Endothelial cell of umbilical vein (primary cell): Measurements from ENCODE around the gene FBXO44. TPM values are rescaled to one million over a fixed set of nuclear protein-coding genes. Genes with fewer than 3 reads are reported as not detected.

Source experiments
- BruUV-seq: library from RNA; stranded (reverse); fragments of 400-500 nt; replicated peaks from 2 replicates; lab custom pipeline; 2021; lab: Mats Ljungman, UMichigan
- CTCF ChIA-PET: fragments of 300-600, 350-600 bp; sonication (Branson Sonifier 250); formaldehyde crosslinking; loops from one replicate; lab custom pipeline; 2021; ENCODE audit warnings: antibody characterized with exemption, inconsistent platforms; lab: Charles Lee
- POLR2A ChIA-PET: fragments of 300-600, 350-600 bp; sonication (Branson Sonifier 250); formaldehyde crosslinking; loops from one replicate; lab custom pipeline; 2021; ENCODE audit warnings: antibody characterized with exemption, inconsistent platforms; lab: Charles Lee
- DNase-seq: peaks from one replicate; pipeline ENCODE4 v3.0.0-alpha.2; 2011; ENCODE audit warnings: low read depth, low spot score
- FAIRE-seq: peaks from 2 replicates; lab custom pipeline; 2011; peaks lifted over from hg19 to GRCh38; lab: Jason Lieb, UNC
- H2AFZ ChIP-seq: 2 replicates; pipeline ENCODE4 v1.6.0; 2012; ENCODE audit warnings: low read depth, low read length, control low read depth, inconsistent platforms
- H3K27ac ChIP-seq: 2 replicates; pipeline ENCODE4 v1.5.1; 2011; ENCODE audit warnings: low read depth, mild to moderate bottlenecking, control low read depth, low read length, moderate library complexity; ENCODE audit not compliant: insufficient read depth
- H3K27me3 ChIP-seq, 2 experiments: 2 replicates each; pipeline versions ENCODE4 v1.6.0 to v1.6.1; 2011; ENCODE audit warnings: low read length in 2 of 2, mixed read lengths in 1 of 2; ENCODE audit not compliant: control insufficient read depth in 2 of 2, insufficient read depth in 2 of 2
- H3K36me3 ChIP-seq, 2 experiments: 2 replicates in 1 of 2; 3 replicates in 1 of 2; pipeline ENCODE4 v1.5.1; 2011; ENCODE audit warnings: low read length in 2 of 2, mild to moderate bottlenecking in 1 of 2, moderate library complexity in 1 of 2; ENCODE audit not compliant: control insufficient read depth in 2 of 2, insufficient read depth in 2 of 2; ENCODE audit errors: extremely low read depth in 1 of 2
- H3K4me1 ChIP-seq: 3 replicates; pipeline ENCODE4 v1.5.1; 2011; ENCODE audit warnings: mild to moderate bottlenecking, low read length; ENCODE audit not compliant: control insufficient read depth, insufficient read depth; ENCODE audit errors: extremely low read depth
- H3K4me2 ChIP-seq: 2 replicates; pipeline ENCODE4 v1.6.1; 2011; ENCODE audit warnings: low read length, control low read depth, mixed read lengths; ENCODE audit not compliant: insufficient read depth
- H3K4me3 ChIP-seq, 3 experiments: fragments of 200-600 bp in 1 of 3; sonication (generic), shearing (Covaris generic) in 1 of 3; replicated peaks in 1 of 3; 2 replicates each; pipeline ENCODE4 v1.5.1; 2011 to 2016; ENCODE audit warnings: control low read depth in 3 of 3, low read length in 3 of 3, mild to moderate bottlenecking in 2 of 3, inconsistent platforms in 1 of 3, low read depth in 1 of 3, moderate library complexity in 1 of 3; ENCODE audit not compliant: insufficient read depth in 1 of 3
- H3K79me2 ChIP-seq: 2 replicates; pipeline ENCODE4 v1.6.0; 2012; ENCODE audit warnings: low read length, inconsistent platforms; ENCODE audit not compliant: control insufficient read depth, insufficient read depth
- H3K9ac ChIP-seq: replicated peaks from 2 replicates; pipeline ENCODE3; 2011; ENCODE audit warnings: low read length, control low read depth; ENCODE audit not compliant: insufficient read depth; ENCODE audit errors: extremely low read depth
- H3K9me1 ChIP-seq: replicated peaks from 3 replicates; pipeline ENCODE4 v1.6.0; 2011; ENCODE audit warnings: mild to moderate bottlenecking, low read length; ENCODE audit not compliant: control insufficient read depth, insufficient read depth; ENCODE audit errors: extremely low read depth
- H3K9me3 ChIP-seq: replicated peaks from 2 replicates; pipeline ENCODE4 v1.5.1; 2012; ENCODE audit warnings: low read length, inconsistent platforms; ENCODE audit not compliant: control insufficient read depth, insufficient read depth
- H4K20me1 ChIP-seq: replicated peaks from 2 replicates; pipeline ENCODE3; 2011; ENCODE audit warnings: mild to moderate bottlenecking, low read length; ENCODE audit not compliant: control insufficient read depth, insufficient read depth; ENCODE audit errors: extremely low read depth
- CTCF ChIP-seq, 2 donors: IDR thresholded peaks; 1 replicate in 1 of 2; 2 replicates in 1 of 2; pipeline ENCODE4 v1.5.1; 2011; ENCODE audit warnings: low read length in 2 of 2, mild to moderate bottlenecking in 2 of 2, moderate library complexity in 2 of 2, control low read depth in 1 of 2, inconsistent platforms in 1 of 2, low read depth in 1 of 2; ENCODE audit not compliant: insufficient read depth in 1 of 2; ENCODE audit errors: extremely low read depth in 1 of 2
- EZH2 ChIP-seq: IDR thresholded peaks from 2 replicates; pipeline ENCODE4 v1.6.1; 2012; ENCODE audit warnings: borderline replicate concordance, low read depth, mild to moderate bottlenecking, moderate library complexity, low read length, inconsistent platforms; ENCODE audit not compliant: severe bottlenecking
- FOS ChIP-seq: IDR thresholded peaks from 2 replicates; pipeline ENCODE4 v1.6.1; 2011; ENCODE audit warnings: mild to moderate bottlenecking, low read length, moderate library complexity, borderline replicate concordance; ENCODE audit not compliant: insufficient read depth
- GATA2 ChIP-seq: IDR thresholded peaks from 2 replicates; pipeline ENCODE4 v1.7.0; 2011; ENCODE audit warnings: low read depth, mild to moderate bottlenecking, moderate library complexity, mixed read lengths, low read length; ENCODE audit not compliant: insufficient read length, insufficient read depth
- JUN ChIP-seq: IDR thresholded peaks from 2 replicates; pipeline ENCODE4 v1.6.1; 2011; ENCODE audit warnings: borderline replicate concordance, low read depth; ENCODE audit not compliant: insufficient read length, insufficient read depth
- MAX ChIP-seq: IDR thresholded peaks from 2 replicates; pipeline ENCODE4 v1.6.1; 2011; ENCODE audit not compliant: insufficient read depth, insufficient read length
- MYC ChIP-seq: IDR thresholded peaks from one replicate; pipeline ENCODE4 v1.6.1; 2011; ENCODE audit warnings: mild to moderate bottlenecking, low read depth, low read length
- POLR2A ChIP-seq: IDR thresholded peaks from 2 replicates; pipeline ENCODE4 v1.6.1; 2012; ENCODE audit warnings: low read depth, mild to moderate bottlenecking, control low read depth, low read length
- POLR2AphosphoS5 ChIP-seq: IDR thresholded peaks from 2 replicates; pipeline ENCODE4 v1.6.1; 2012; ENCODE audit warnings: low read depth, mild to moderate bottlenecking, control low read depth, low read length, moderate library complexity; ENCODE audit not compliant: insufficient read depth
- dilution Hi-C: fragments of 300-500 bp; cut with MboI; formaldehyde crosslinking; loops from one replicate; pipeline ENCODE4 v1.15.0; 2019; ENCODE audit warnings: low sequenced_read_pairs; ENCODE audit not compliant: extremely low pct_ligation_motif_present
- intact Hi-C: fragments of 100-400 bp; cut with micrococcal nuclease; formaldehyde crosslinking; loops from one replicate; pipeline ENCODE4 v1.10.0; 2022
- polyA plus RNA-seq, 4 experiments: library from polyadenylated mRNA; depleted of rRNA in 3 of 4; stranded (reverse) in 3 of 4; unstranded in 1 of 4; fragments of >200 nt; gene quantifications; 2 replicates each; pipeline versions ENCODE4 v1.2.1 to v1.2.3, GENCODE V29; 2011 to 2012; ENCODE audit warnings: missing spikeins in 1 of 4
- total RNA-seq: library from RNA; stranded (reverse); gene quantifications from 2 replicates; pipeline ENCODE4 v1.2.3, GENCODE V29; 2021

The FBXO44 gene
- total and polyA plus RNA-seq, 2 donors (not counting 3 experiments of a cell fraction or from before 2014, with no cell fraction given): 16.8 to 22.5 TPM

GRCh38 chr1:11629184-11630016, 25.3 kb upstream of the FBXO44 start:
- H3K4me1 ChIP-seq: no peaks in the 10 kb centered on the region
- no peaks in the 10 kb centered on the region for H3K9me1 ChIP-seq
- TF ChIP-seq GATA2 (no peak), POLR2AphosphoS5 (no peak), POLR2A (no peak), EZH2 (no peak), JUN (no peak), MAX (no peak), CTCF (IDR thresholded peaks at IDR 0.05; ENCODE audit: extremely low read depth in 1 of 2, insufficient read depth in 1 of 2, low read depth in 1 of 2, low read length in 2 of 2) (no peak), MYC (no peak), FOS (no peak)
- ChIA-PET POLR2A (no interaction called here), CTCF (no interaction called here)
- no peak for DNase-seq
- H4K20me1 ChIP-seq: no peaks in the 10 kb centered on the region
- no peak overlapping the region for H2AFZ ChIP-seq
- H3K27me3 ChIP-seq: no peaks in the 10 kb centered on the region
- no peak overlapping the region for H3K4me2 ChIP-seq
- H3K36me3 ChIP-seq: no peaks in the 10 kb centered on the region
- no TSS peak for BruUV-seq
- H3K27ac ChIP-seq: no peak overlapping the region
- FAIRE-seq: no peak
- no peak overlapping the region for H3K4me3 ChIP-seq
- H3K79me2 ChIP-seq: no peaks in the 10 kb centered on the region
- intact Hi-C loops (no loop called here), dilution Hi-C loops (no loop called here)
- no peak overlapping the region for H3K9ac ChIP-seq
- H3K9me3 ChIP-seq: no peaks in the 10 kb centered on the region
